NCI-H146 (cell line): ENCODE data around the gene TCF7L1.
A peak's percentile ranks its signal among the peaks of the same experiment; 100 is the strongest.
"Not testable (repeated sequence)": the region's sequence is repeated elsewhere in the genome, so short reads cannot be mapped to it uniquely, and the experiment has no call there.

Source experiments
- DNase-seq: peaks from one replicate; lab custom pipeline; 2025; lab: John Stamatoyannopoulos, UW

TCF7L1 gene

DNA sequence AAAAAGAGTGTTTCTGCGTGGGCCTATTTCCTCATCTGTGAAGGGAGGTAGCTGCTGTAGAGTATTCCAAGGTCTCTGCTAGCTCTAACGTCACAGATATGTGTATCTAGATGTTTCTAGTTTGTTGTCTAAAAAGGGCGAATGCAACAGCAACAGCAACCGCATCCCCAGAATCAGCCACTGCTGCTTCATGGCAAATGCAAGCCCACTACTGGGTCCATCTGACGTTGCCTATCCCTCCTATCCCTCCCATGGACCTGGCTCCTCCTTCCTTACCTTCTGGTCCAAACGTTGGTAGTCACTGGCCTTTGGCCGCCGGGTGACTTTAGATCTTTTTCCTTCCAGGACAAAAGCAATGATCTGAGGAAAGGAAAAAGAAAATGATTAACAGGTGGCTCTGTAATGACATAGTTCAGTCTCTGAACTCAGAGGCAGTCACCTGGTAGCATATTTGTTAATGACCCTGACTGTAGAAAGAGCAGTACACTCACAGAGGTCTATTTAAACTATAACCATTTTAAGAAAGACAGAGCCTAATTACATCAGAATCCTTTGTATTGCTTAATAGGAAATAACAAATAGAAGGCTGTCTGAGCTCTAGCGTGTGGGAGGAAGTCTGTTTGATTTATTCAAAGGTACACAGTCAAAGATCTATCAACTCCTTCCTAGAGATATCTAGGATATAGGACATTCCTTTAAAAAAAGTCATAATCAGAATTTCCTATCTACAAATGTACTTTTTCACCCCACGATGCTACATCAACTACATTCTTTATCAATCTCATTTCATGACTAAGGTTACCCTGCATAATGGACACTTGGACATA is 191.7 kb downstream of the TCF7L1 start:
- peak; percentile 31 for DNase-seq

DNA sequence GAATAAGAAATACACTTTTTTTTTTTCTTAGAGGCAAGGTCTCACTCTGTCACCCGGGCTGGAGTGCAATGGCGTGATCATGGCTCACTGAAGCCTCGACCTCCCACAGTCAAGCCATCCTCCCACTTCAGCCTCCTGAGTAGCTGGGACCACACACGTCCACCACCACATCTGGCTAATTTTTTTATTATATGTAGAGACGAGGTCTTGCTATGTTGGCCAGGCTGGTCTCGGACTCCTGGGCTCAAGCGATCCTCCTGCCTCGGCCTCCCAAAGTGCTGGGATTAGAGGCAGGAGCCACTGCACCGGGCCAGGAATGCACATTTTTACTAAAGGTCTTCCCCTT is 192.2 kb downstream of the TCF7L1 start:
- DNase-seq, result no peak

DNA sequence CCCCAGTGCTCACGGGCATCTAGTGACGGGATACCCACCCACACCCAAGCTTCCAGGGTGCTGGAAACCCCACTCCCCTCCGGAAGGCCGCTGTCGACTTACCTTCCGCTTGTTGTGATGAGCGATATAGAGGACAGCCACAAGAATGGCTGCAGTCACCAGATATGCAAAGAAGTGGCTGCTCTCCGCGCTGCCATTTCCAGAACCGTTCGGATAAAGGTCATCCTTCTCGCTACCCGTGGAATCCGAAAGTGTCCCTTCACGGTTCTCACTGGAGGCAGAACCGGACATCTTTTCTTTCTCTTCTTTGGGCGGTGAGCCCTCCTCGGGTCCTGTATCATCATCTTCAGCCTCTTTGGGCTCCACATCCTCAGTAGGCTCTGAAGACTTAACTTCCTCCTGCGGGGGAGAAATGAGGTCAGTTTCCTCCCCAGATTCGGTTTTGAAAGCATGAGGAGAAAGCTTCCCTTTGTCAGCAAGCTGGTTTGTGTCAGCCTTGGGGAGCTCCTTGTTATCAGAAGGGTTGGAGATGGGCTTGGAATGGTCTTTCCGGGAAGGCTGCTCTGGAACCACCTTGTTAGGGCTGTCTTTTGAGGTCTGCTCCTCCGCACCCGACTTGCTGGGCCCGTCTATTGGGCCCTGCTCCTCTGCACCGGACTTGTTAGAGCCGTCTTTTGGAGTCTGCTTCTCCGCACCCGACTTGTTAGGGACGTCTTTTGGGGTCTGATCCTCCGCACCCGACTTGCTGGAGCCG is 193.4 kb downstream of the TCF7L1 start:
- DNase-seq, result no peak

DNA sequence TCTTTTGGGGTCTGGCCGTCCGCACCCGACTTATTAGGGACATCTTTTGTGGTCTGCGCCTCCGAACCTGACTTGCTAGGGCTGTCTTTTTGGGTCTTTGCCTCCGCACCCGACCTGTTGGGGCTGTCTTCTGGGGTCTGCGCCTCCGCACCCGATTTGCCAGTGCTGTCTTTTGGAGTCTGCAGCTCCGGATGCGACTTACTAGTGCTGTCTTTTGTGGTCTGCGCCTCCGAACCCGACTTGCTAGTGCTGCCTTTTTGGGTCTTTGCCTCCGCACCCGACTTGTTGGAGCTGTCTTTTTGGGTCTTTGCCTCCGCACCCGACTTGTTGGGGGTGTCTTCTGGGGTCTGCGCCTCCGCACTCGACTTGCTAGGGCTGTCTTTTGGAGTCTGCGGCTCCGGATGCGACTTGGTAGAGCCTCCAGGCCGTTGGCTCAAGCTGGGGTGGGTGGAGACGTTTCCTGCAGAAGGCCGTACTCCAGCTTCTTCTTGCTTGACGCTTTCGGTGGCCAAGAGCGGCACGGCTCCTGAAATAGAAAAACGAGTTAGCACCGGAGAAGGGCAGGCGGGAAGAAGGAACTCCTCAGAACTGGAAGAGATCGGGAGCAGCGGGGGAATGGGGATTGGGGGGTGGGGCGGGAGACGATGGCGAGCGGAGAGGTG is 194.1 kb downstream of the TCF7L1 start:
- DNase-seq, result peak; percentile 43

DNA sequence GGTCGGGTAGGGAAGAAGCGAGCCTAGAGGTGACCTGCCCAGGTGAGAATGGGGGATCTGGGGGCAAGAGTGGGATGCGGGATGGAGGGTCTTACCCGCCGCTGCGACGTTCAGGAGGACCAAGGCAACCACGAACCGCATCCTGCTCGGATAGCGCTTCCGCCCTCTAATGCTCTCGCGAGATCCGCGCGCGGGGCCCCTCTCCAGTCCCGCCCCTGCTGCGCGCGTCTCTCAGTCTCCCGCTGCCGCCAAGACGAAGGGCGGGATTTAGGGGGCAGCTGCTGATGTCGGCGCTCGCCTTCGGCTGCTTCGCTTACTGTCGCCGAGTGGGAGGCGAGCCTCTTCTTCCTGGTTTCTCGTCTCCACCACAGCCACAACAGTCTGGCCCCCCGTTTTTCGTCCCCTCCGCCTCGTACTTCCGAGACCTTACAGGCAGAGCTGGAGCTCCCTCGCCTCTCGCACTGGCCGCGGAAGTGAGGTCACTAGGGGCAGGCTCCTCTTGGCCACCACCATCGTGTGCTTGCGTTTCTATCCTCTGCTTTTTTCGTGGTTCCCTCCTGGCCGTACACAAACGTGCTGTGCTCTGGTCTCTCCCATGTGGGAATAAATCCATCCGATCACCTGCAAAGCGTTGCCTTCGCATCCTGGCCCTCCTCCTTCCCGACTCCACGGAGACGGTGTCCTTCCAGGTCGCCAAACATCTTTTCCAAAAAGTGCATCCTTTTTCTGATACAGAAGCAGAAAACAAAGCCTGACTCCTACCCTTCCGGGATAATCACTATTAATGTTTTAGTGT is 194.8 kb downstream of the TCF7L1 start, which contains the start of gene TGOLN2:
TGOLN2 (minus strand) TSS at position 168 of the 796 bp plus-strand sequence; CDS start at position 141, 27 bp downstream.
- DNase-seq, result peak; percentile 94

DNA sequence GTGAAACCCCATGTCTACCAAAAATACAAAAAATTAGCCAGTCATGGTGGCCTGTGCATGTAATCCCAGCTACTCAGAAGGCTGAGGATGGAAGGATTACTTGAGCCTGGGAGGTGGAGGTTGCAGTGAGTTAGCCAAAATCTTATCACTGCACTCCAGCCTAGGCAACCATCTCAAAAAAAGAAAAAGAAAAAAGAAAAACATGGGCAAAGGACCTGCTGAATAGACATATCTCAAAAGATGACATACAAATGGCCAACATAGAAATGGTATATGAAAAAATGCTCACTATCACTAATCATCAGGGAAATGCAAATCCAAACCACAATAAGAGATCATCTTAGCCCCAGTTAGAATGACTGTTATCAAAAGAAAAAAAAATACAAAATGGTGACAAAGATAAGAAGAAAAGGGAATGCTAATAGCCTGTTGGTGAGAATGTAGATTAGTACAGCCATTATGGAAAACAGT is 196.0 kb downstream of the TCF7L1 start:
- DNase-seq, result no peak

DNA sequence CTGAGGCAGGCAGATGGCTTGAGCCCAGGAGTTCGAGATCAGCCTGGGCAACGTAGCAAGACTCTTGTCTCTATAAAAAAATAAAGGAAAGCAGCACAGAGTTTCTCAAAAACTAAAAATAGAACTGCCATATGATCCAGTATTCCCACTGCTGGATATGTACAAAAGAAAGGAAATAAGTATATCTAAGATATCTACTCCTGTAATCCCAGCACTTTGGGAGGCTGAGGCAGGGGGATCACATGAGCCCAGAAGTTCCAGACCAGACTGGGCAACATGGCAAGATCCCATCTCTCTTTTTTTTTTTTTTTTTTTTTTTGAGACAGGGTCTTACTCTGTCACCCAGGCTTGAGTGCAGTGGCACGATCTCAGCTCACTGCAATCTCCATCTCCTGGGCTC is 196.5 kb downstream of the TCF7L1 start:
- not testable (repeated sequence) for DNase-seq

DNA sequence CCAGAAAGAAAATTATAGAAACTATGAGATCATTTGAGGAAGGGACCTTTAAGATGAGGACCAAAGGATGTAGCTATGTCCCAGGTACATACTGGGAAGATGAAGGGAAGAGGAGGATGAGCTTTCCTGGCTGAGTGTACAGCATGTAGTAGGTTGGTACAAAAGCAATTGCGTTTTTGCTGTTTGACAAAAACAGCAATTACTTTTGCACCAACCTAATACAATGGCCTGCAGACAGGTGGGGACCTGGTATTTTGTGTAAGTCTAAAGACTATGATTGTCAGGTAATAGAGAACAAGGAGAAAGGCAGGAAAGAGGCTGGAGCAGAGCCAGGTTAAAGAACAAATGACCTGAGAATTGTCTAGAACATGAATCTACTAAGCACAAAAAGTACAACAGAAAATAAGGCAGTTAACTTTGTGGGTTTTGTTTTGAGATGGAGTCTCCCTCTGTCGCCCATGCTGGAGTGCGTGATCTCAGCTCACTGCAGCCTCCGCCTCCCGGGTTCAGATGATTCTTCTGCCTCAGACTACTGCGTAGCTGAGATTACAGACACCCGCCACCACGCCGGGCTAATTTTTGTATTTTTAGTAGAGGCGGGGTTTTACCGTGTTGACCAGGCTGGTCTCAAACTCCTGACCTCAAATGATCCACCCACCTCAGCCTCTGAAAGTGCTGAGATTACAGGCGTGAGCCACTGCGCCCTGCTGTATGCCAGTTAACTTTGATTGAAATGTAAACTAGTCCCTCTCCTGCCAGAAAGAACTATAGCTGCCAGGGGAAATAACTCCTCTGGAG is 197.8 kb downstream of the TCF7L1 start:
- no peak for DNase-seq

DNA sequence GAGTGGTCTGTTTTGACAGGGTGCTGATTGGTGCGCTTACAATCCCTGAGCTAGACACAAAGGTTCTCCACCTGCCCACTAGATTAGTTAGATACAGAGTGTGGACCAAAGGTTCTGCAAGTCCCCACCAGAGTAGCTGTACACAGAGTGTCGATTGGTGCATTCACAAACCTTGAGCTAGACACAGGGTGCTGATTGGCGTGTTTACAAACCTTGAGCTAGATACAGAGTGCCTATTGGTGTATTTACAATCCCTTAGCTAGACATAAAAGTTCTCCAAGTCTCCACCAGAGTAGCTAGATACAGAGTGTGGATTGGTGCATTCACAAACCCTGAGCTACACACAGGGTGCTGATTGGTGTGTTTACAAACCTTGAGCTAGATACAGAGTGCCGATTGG is 200.7 kb downstream of the TCF7L1 start:
- DNase-seq, result not testable (repeated sequence)

DNA sequence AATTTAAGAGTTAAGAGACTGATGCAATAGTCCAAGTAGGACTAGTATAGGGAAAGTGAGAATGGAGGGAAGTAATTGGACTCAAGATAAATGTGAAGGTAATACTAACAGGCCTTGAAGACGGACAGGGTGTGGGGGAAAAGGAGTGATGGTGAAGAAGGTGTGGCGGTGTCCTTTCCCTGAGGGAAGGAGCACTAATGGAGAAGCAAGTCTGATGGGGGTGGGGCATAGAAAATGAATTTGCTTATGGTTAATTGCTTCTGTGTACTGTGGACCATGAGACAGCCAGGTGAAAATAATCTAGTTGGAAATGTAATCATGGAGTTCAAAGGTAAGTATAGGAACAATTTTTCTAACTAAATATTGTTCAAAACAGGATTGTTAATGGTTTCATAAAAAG is 201.7 kb downstream of the TCF7L1 start:
- DNase-seq, result no peak

DNA sequence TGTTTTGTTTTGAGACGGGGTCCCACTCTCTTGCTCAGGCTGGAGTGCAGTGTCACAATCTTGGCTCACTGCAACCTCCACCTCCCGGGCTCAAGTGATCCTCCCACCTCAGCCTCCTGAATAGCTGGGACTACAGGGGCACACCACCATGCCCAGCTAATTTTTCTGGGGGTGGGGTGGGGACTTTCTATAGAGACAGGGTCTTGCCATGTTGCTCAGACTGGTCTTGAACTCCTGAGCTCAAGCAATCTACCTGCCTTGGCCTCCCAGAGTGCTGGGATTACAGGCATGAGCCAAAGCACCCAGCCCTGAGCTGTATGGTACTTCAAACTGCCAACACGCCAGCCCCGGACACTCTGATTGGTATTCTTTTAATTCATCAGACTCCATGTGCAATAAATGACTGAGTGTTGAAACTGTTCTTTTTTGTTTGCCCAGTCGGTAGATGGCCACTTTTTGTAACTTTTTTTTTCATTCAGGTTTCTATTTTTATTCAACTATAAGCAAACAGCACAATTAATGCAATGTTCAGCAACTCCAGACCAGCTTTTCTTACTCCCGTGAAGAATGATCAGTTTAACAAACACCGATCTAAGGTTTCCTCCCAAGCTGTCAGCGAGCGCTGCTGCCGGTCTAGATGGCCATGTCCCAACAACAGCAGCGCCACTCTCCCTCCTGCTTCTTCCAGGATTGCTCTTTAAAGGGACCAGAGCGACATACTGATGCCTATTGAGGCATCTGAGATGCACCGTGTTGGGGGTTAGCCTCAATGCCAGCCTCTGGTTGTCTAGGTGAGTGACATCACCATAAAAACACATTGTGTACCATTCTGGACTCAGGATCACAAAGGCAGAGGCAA is 207.1 kb downstream of the TCF7L1 start:
- no peak for DNase-seq

DNA sequence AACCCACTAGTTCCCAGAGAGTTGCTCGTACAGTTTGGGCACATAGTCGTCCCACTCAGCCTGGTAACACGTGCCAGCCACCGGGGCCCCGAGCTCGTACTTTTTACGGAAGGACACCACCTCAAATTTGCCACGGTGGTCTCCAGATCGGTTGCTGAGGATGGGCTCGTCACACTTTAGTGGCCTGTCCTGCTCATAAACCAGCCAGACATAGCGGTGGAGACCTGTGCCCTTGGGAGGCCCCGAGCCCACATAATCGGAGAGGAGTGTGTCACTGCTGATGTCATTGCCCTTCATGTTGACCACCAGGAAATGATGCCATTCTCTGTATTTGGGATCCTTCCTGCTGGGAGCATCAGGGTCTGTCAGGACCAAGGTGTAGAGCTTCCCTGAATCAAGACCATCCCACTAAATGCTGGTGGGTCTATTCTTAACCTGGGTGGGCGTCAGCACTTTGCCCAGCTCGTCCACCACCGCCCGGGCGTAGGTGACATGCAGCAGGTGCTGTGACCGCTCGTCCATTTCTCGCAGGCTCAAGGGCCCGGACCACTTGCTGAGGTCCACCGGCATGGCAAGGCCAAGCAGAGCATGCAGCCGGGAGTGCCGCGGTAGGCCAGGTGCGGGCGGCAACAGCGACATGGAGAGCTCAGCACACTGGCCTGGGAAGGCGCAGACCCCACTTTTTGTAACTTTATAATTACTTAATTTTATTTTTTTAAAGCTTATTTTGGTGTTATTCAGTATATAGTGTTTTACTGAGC is 208.3 kb downstream of the TCF7L1 start:
- no peak for DNase-seq

DNA sequence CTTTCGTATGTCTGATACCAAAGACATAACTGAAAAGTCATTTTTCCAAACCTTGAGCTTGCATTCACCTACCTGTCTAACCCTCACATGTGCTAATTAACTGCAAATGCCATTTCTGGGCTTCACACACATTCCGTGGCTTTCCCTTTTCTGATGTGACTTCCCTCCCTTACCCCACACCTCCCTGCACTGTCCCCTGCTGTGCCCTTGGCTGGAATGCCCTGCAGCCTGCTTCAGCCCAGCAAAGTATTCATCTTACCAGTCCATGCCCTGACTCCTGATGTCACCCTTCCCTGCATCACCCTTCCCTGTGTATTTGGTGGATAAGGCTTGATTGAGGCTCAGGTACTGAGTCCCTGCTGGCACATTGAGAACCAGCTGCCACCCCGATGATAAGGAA is 209.0 kb downstream of the TCF7L1 start:
- DNase-seq, result no peak

DNA sequence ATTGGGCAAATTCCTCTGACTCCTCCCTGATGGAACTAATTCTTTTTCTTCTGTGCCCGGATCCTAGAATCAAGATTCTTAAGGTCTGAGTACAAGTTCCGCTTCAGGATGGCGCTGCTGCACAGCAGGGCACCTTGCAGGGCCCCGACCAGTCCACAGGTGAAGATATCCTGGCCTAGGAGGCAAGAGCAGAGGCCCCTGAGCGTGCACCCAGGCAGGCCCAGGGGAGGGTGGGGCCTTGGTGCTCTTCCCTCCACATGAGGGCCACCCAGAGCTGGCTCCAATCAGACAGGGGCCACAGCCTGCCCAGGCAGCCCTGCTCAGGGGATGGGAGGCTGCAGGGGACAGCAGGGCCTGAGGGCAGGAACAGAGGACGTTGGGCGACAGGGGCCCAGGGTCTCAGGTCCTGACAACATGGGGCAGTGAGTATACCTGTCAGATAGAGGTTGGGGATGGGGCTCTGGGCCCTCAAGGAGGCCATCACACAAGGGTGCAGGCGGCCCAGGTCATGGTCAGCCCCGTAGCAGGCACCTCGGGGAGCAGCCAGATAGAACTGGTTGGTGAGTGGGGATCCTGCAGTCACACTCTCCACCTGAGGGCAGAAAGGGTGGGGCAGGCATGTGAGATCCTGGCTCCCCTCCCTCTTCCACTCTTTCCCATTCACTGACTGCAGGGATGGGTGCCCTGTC is 210.2 kb downstream of the TCF7L1 start:
- DNase-seq, result not testable (repeated sequence)

DNA sequence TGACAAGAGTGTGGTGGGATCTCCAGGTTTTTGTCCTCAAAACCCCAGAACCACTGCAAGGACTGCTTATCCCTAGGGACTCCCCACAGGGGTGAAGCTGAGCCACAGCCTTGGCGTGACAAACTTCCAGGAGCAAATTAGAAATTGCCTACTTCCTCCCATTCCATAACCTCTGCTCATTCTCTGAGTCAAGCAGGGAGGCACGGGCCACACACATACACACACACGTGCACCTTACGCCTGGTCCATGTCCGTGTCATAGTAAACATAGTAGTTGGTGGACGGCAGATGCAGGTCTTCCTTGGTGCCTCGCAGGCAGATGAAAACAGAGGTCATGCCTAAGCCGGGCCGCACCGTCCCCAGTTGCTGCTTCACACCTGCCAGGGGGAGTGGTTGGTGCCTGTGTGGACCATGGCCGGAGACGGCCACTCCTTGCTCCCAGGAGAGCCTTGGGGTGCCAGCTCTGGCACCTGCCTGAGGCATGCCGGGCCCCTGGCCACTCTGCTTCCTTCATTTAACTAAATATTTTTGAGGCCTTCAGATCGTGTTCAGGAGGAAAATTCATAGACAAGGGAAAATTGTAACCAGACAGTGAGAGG is 211.3 kb downstream of the TCF7L1 start:
- DNase-seq, result no peak

DNA sequence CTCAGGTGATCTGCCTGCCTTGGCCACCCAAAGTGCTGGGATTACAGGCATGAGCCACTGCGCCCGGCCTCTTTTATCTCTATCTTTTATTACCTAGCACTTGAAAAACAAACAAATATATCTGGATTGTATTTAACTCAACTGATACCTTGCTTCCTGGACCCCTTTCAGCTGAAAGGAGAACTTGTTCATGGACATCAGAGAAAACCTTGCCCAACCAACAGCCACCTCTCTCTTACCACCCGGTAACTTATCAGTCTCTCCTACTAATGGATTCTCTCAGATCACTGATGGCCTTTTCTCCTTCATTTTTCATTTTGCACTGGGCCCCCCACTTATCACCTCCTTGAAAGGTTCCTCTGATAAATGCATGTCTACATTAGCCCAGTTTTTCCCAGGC is 214.4 kb downstream of the TCF7L1 start:
- DNase-seq, result no peak

DNA sequence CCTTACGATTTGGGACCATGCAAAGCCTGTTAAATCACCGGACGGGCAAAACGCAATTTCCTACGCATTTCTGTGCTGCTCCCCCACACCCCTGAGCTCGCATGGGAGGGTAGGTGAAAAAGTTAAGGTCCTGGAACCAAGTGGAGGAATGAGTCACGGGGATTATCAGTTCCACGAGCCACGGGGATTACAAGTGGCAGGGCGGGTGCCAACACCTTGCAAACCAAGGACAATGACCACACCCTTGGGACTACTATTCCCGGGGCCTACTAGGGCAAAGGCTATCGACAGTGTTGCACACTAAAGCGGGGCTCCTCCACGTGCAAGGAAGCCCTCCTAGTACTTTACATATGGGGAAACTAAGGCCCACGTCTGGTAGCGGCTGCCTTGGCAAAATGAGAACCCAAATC is 220.7 kb downstream of the TCF7L1 start:
- DNase-seq, result peak; percentile 26
